GM19463 (cell line): ENCODE results near the gene CD74.
"Not testable (repeated sequence)": the region's sequence is repeated elsewhere in the genome, so short reads cannot be mapped to it uniquely, and the experiment has no call there.

Source experiments
- ATAC-seq: cut with Tn5 transposase; IDR thresholded peaks from one replicate; pipeline ENCODE4 v1.9.1; 2021; ENCODE audit warnings: mild to moderate bottlenecking, moderate library complexity; ENCODE audit not compliant: unreplicated experiment

Gene CD74

GRCh38 chr5:150441813-150442698 is 29.3 kb upstream of the CD74 start:
- ATAC-seq, result no peak

DNA sequence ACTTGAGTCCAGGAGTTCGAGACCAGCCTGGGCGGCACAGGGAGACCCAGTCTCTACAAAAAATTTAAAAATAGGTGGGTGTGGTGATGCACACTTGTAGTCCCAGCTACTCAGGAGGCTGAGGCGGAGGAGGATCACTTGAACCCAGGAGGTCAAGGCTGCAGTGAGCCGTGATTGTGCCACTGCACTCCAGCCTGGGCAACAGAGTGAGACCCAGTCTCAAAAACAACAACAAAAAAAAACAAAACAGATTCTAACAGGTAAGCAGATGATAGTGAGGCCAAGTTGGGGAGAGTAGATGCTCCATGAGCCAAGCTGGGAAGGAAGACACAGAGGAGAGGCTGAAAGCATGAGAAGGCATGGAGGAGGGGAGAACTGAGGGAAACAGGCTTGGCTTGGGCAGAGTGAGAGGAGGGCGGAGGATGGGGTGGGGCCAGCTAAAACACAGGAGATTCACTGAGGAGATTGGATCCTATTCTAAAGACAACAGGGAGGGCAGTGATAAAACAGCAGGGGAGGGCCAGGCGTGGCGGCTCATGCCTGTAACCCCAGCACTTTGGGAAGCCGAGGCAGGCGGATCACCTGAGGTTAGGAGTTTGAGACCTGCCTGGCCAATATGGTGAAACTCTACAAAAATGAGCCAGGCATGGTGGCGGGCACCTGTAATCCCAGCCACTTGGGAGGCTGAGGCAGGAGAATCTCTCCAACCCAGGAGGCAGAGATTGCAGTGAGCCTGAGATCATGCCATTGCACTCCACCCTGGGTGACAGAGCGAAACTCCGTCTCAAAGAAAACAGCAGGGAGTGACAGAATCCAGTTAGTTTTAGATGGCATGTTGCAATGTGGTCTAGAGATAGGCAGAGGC is 28.5 kb upstream of the CD74 start:
- no peak for ATAC-seq

DNA sequence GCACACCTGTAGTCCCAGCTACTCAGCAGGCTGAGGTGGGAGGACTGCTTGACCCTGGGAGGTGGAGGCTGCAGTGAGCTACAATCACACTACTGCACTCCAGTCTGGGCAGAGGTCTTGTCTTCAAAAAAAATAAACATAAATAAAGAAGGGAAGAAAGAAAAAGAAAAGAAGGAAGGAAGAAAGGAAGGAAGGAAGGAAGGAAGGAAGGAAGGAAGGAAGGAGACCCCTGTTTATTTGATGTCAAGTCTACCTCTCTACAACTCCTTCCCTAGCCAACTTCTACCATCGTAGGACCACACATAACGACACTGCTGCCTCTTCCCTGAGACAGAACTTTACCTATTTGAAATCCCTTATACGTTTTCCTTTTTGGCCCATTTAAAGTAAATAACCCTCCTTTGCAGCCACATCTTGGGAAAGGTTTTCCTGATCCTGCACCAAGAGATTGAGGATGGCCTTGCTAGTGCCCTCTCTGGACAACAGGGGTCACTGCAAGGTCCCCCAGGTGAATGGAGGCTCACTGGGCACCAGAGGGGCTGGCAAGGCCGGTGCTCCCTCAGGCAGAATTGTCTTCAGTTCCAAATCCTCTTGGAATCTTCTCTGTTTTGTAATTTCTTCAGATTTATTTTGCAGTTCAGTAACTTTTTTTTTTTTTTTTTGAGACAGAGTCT is 26.3 kb upstream of the CD74 start:
- no peak for ATAC-seq

DNA sequence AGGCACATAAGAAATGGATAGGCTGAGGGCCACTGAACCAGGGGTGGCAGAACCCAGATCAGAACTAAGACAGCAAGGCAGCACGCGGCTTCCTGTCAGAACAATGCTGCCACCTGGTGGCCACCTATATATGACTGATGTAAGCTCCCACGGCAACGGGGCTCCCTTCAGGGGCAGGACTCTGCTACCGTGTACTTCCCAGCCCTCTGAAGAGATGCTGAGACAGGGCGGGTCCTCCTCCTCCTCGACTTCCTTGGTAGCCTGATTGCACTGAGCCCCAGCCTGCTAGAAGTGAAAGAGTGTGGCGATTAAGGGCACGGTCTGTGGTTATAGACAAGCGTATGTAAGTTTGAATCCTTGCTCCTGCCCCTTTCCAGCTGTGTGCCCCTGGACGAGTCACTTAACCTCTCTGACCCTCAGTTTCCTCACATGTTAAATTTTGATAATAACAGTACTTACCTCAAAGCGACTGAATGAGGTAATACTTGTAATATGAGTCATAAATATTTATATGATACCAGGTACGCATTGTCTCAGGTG is 23.5 kb upstream of the CD74 start:
- peak; percentile 92 for ATAC-seq

GRCh38 chr5:150434464-150434863 is 21.8 kb upstream of the CD74 start:
- no peak for ATAC-seq

- no peak for ATAC-seq
Measured at GRCh38 chr5:150431574-150431973, 18.9 kb upstream of the CD74 start.

- no peak for ATAC-seq
Measured at GRCh38 chr5:150431048-150431447, 18.3 kb upstream of the CD74 start.

DNA sequence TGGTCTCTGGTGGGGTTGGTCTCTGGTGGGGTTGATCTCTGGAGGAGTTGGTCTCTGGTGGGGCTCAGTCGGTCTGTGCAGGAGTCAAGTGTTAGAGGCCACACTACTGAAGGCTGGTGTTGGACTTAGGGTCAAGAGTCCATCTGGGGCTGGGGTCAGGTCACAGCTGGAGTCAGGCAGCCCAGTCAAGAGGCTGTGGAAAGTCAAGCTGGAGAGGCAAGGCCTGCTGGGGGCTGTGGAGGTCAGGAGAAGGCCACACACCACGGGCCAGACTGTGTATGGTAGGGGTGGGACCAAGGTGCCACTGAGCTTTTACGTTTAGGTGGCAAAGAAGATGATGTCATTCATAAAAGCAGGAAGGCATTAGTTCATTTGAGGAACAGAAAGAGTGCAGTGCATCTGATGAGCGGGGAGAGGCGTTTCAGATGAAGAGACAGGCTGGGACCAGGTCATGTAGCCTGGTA is 16.7 kb upstream of the CD74 start:
- peak; percentile 80 for ATAC-seq

DNA sequence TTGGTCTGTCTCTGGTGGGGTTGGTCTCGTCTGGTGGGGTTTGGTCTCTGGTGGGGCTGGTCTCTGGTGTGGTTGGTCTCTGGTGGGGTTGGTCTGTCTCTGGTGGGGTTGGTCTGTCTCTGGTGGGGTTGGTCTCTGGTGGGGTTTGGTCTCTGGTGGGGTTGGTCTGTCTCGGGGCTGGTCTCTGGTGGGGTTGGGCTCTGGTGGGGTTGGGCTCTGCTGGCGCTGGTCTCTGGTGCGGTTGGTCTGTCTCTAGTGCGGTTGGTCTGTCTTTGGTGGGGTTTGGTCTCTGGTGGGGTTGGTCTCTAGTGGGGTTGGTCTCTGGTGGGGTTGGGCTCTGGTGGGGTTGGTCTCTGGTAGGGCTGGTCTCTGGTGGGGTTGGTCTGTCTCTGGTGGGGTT is 16.3 kb upstream of the CD74 start:
- no peak for ATAC-seq

GRCh38 chr5:150428106-150428876 is 15.6 kb upstream of the CD74 start:
- ATAC-seq, result no peak

DNA sequence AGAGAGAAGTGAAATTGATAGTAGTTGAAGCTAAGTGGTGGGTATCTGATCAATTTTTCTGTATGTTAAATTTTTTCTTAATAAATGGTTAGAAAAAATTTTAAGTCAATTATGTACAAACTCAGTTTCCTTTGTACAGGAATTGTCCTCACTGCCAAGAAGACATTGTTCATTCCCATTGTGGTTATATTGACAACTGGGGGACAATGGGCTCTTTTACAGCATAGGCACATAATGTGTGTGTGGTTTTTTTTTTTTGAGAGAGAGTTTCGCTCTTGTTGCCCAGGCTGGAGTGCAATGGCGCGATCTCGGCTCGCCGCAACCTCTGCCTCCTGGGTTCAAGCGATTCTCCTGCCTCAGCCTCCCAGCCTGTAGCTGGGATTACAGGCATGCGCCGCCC is 13.5 kb upstream of the CD74 start:
- not testable (repeated sequence) for ATAC-seq

DNA sequence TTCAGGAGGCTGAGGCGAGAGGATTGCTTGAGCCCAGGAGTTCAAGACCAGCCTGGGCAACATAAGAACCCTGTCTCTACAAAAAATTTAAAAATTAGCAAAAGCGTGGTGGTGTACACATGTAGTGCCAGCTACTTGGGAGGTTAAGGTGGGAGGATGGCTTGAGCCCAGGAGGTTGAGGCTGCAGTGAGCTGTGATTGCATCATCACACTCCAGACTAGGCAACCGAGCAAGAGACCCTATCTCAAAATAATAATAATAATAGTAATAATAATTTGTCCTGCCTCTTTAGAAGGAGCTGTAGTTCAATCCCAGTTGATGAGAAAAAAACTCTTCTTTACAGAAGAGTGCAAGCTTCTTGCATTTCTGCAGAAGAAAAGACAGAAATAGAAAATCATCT is 10.0 kb upstream of the CD74 start:
- no peak for ATAC-seq

GRCh38 chr5:150422075-150422474 is 9.4 kb upstream of the CD74 start:
- ATAC-seq, result no peak

DNA sequence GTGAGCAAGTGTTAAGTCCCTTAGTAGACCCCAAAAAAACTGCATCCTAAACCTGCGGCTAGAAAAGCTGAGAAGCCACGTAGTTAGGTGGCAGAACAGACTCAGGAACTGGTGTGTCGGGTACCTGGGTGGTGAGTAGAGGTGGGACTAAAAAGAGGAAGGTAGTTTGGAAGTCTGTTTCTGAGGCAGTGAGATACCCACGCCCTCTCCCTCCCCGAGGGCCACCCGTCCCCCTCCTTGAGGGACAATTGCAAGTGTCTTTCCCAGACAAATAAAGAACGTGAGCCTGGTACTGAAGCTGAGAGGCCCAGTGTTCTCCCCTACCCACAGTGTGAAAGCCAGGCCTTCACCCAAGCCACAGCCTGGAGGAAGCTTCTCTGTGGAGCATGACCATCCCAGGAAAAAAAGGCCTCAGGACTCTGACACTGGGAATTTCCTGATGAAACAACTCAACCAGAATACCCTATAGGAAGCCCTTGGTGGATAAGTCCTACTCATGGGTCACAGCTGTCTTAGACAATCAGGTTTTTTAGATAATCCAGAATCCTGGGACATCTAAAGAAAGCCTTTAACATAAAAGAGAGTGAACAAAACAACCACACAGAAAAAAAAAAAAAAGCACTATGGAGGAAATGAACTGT is 7.0 kb upstream of the CD74 start:
- peak; percentile 85 for ATAC-seq

DNA sequence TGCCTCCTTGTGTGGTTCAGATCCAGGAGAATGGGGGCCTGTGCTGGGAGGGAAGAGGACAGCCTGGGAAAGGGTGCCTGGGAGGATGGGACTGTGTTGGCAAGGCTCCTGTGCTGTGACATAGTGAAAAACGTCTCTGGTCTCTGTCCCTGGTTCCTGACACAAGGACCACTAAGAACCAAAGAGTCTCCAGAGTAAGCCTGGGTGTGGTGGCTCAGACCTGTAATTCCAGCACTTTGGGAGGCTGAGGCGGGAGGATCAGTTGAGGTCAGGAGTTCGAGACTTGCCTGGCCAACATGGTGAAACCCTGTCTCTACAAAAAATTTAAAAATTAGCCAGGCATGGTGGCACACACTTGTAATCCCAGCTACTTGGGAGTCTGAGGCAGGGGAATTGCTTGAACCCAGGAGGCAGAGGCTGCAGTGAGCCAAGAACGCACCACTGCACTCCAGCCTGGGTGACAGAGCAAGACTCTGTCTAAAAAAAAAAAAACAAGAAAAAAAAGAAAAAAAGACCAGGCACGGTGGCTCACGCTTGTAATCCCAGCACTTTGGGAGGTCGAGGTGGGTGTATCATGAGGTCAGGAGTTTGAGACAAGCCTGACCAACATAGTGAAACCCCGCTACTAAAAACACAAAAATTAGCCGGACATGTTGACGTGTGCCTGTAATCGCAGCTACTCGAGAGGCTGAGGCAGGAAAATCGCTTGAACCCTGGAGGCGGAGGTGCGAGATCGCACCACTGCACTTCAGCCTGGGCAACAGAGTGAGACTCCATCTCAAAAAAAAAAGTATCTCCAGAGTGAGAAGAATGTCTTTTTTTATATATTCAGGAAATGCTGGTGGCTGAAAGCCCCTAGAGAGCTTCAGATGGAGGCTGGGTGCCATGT is 1.4 kb upstream of the CD74 start:
- not testable (repeated sequence) for ATAC-seq

GRCh38 chr5:150413176-150413901 is 629 bp upstream of the CD74 start:
- ATAC-seq, result no peak

GRCh38 chr5:150411245-150411979 is 1.3 kb downstream of the CD74 start:
- ATAC-seq, result no peak
